H9 (cell line): ENCODE data around the gene HPCAL4. TPM values are rescaled to one million over a fixed set of nuclear protein-coding genes. Genes with fewer than 3 reads are reported as not detected.

Experiments
- DNase-seq: peaks from one replicate; pipeline ENCODE4 v3.0.0-alpha.2; 2017
- H2AFZ ChIP-seq: one replicate; pipeline ENCODE4 v1.6.1; 2013; ENCODE audit warnings: mild to moderate bottlenecking, low read length, control low read depth, moderate library complexity
- H2AK5ac ChIP-seq: 2 replicates; pipeline ENCODE4 v1.6.1; 2013; ENCODE audit warnings: low read length, control low read depth, mixed read lengths; ENCODE audit not compliant: insufficient read length
- H2BK120ac ChIP-seq: one replicate; pipeline ENCODE4 v1.6.1; 2013; ENCODE audit warnings: low read depth, mild to moderate bottlenecking, low read length, control low read depth, inconsistent platforms; ENCODE audit not compliant: poor library complexity, severe bottlenecking
- H2BK12ac ChIP-seq: 2 replicates; pipeline ENCODE4 v1.6.1; 2013; ENCODE audit warnings: low read length, control low read depth, mixed read lengths, low read depth; ENCODE audit not compliant: insufficient read length
- H2BK15ac ChIP-seq: 2 replicates; pipeline ENCODE4 v1.6.1; 2013; ENCODE audit warnings: low read depth, low read length, control low read depth
- H2BK20ac ChIP-seq: one replicate; pipeline ENCODE4 v1.6.1; 2013; ENCODE audit warnings: low read depth, mild to moderate bottlenecking, low read length, control low read depth, inconsistent platforms; ENCODE audit not compliant: poor library complexity, severe bottlenecking
- H2BK5ac ChIP-seq: 2 replicates; pipeline ENCODE4 v1.6.1; 2013; ENCODE audit warnings: low read length, control low read depth, mixed read lengths; ENCODE audit not compliant: insufficient read length
- H3K14ac ChIP-seq: 2 replicates; pipeline ENCODE4 v1.6.1; 2013; ENCODE audit warnings: low read length, control low read depth; ENCODE audit not compliant: insufficient read depth
- H3K18ac ChIP-seq: 2 replicates; pipeline ENCODE4 v1.6.1; 2013; ENCODE audit warnings: low read depth, mild to moderate bottlenecking, mixed read lengths, low read length, control low read depth; ENCODE audit not compliant: insufficient read length
- H3K23ac ChIP-seq: 2 replicates; pipeline ENCODE4 v1.6.1; 2013; ENCODE audit warnings: low read length, control low read depth, mixed read lengths, low read depth; ENCODE audit not compliant: insufficient read length
- H3K23me2 ChIP-seq: 2 replicates; pipeline ENCODE4 v1.6.1; 2013; ENCODE audit warnings: low read depth, mild to moderate bottlenecking, mixed read lengths, low read length, control low read depth; ENCODE audit not compliant: insufficient read length, poor library complexity, severe bottlenecking
- H3K27ac ChIP-seq: 2 replicates; pipeline ENCODE4 v1.5.1; 2013; ENCODE audit warnings: low read length, control low read depth, mixed read lengths, low read depth; ENCODE audit not compliant: insufficient read length
- H3K27me3 ChIP-seq: 2 replicates; pipeline ENCODE4 v1.6.1; 2013; ENCODE audit warnings: low read length, control low read depth, inconsistent platforms; ENCODE audit not compliant: insufficient read depth
- H3K4ac ChIP-seq: 2 replicates; pipeline ENCODE4 v1.6.1; 2013; ENCODE audit warnings: low read depth, mild to moderate bottlenecking, control low read depth, inconsistent platforms, low read length, moderate library complexity
- H3K4me1 ChIP-seq: 2 replicates; pipeline ENCODE4 v1.6.1; 2013; ENCODE audit warnings: low read length, control low read depth, inconsistent platforms; ENCODE audit not compliant: insufficient read depth
- H3K4me2 ChIP-seq: 2 replicates; pipeline ENCODE4 v1.6.1; 2013; ENCODE audit warnings: low read length, control low read depth, mixed read lengths; ENCODE audit not compliant: insufficient read length, insufficient read depth
- H3K56ac ChIP-seq: 2 replicates; pipeline ENCODE4 v1.6.1; 2013; ENCODE audit warnings: low read depth, mild to moderate bottlenecking, mixed read lengths, low read length, control low read depth; ENCODE audit not compliant: insufficient read length
- H3K79me1 ChIP-seq: 2 replicates; pipeline ENCODE4 v1.6.1; 2013; ENCODE audit warnings: low read depth, mild to moderate bottlenecking, moderate library complexity, low read length, control low read depth, inconsistent platforms; ENCODE audit not compliant: insufficient read depth, poor library complexity, severe bottlenecking
- H3K79me2 ChIP-seq: 2 replicates; pipeline ENCODE4 v1.6.1; 2013; ENCODE audit warnings: low read length, control low read depth, inconsistent platforms; ENCODE audit not compliant: insufficient read depth
- H3K9ac ChIP-seq: 2 replicates; pipeline ENCODE4 v1.6.1; 2013; ENCODE audit warnings: low read length, control low read depth, mixed read lengths; ENCODE audit not compliant: insufficient read length; ENCODE audit errors: extremely low read depth
- H3K9me3 ChIP-seq: one replicate; pipeline ENCODE4 v1.6.1; 2013; ENCODE audit warnings: low read depth, low read length, inconsistent platforms; ENCODE audit not compliant: control insufficient read depth
- H3T11ph ChIP-seq: one replicate; pipeline ENCODE4 v1.6.1; 2013; ENCODE audit warnings: mild to moderate bottlenecking, low read length, control low read depth, inconsistent platforms
- H4K20me1 ChIP-seq: one replicate; pipeline ENCODE4 v1.6.1; 2013; ENCODE audit not compliant: control insufficient read depth, insufficient read length, insufficient read depth
- H4K5ac ChIP-seq: 2 replicates; pipeline ENCODE4 v1.6.1; 2013; ENCODE audit warnings: low read depth, mild to moderate bottlenecking, mixed read lengths, low read length, control low read depth; ENCODE audit not compliant: insufficient read length
- H4K8ac ChIP-seq: replicated peaks from 2 replicates; pipeline ENCODE4 v1.6.1; 2013; ENCODE audit warnings: low read length, control low read depth, mixed read lengths, low read depth; ENCODE audit not compliant: insufficient read length
- H4K91ac ChIP-seq: 2 replicates; pipeline ENCODE4 v1.6.1; 2013; ENCODE audit warnings: low read depth, mild to moderate bottlenecking, moderate library complexity, mixed read lengths, low read length, control low read depth; ENCODE audit not compliant: insufficient read length
- H3K27ac Mint-ChIP-seq, 3 experiments: 2 replicates in 2 of 3; 3 replicates in 1 of 3; pipeline ENCODE4 v1.8.0; 2020 to 2021; ENCODE audit warnings: mixed read lengths in 3 of 3, mild to moderate bottlenecking in 1 of 3, moderate library complexity in 1 of 3
- H3K27me3 Mint-ChIP-seq: 2 replicates; pipeline ENCODE4 v1.8.0; 2021; ENCODE audit warnings: low read depth, mild to moderate bottlenecking, moderate library complexity, mixed read lengths
- H3K36me3 Mint-ChIP-seq, 3 experiments: 2 replicates in 2 of 3; 3 replicates in 1 of 3; pipeline ENCODE4 v1.8.0; 2020 to 2021; ENCODE audit warnings: low read depth in 3 of 3, mixed read lengths in 3 of 3; ENCODE audit not compliant: insufficient read depth in 1 of 3
- H3K4me1 Mint-ChIP-seq, 2 experiments: 2 replicates each; pipeline ENCODE4 v1.8.0; 2020; ENCODE audit warnings: mixed read lengths in 2 of 2
- H3K4me3 Mint-ChIP-seq, 2 experiments: 2 replicates in 1 of 2; 3 replicates in 1 of 2; pipeline ENCODE4 v1.8.0; 2020 to 2021; ENCODE audit warnings: mild to moderate bottlenecking in 2 of 2, mixed read lengths in 2 of 2, moderate library complexity in 1 of 2
- H3K9me3 Mint-ChIP-seq, 2 experiments: 2 replicates in 1 of 2; 3 replicates in 1 of 2; pipeline ENCODE4 v1.8.0; 2020; ENCODE audit warnings: mild to moderate bottlenecking in 2 of 2, mixed read lengths in 2 of 2, moderate library complexity in 1 of 2
- WGBS: extraction: QIAGEN DNeasy Blood & Tissue Kit; methylation state at CpG from one replicate; pipeline ENCODE4 v1.1.7; 2013; ENCODE audit warnings: missing lambda C conversion rate, low lambda C conversion rate, mixed read lengths; ENCODE audit not compliant: insufficient read length; ENCODE audit errors: extremely low coverage; 5-methylcytosine and 5-hydroxymethylcytosine counted together
- total RNA-seq: library from RNA; stranded (reverse); gene quantifications from 2 replicates; pipeline ENCODE4 v1.2.1, GENCODE V29; 2021
- TF ChIP-seq, protein P1 (sequence below): fragments of 200-600 bp; sonication (generic); conservative IDR thresholded peaks from 3 replicates; pipeline ENCODE4 v1.8.0; 2021; ENCODE audit warnings: antibody characterized with exemption, mild to moderate bottlenecking

The HPCAL4 gene
- total RNA-seq, 1 experiment from 2014 or later: 0.15 TPM

DNA sequence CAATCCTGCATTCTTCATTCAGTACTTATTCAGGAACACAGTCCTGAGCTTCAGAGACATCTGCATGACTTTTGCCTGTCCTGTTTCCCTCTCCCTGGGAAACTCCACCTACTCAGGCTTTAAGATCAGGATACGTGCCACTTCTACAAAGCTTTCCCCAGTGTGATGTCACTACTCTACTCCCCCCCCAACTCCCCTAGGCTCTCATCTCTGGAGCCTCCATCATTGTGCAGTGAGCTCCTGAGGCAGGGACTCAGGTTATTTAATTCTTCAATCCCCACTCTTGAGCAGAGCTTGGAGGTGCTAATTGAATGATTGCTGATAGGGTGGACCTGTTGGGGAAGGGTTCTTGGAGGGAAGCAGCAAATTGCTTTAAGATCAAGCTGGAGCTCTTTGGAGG is 20.5 kb downstream of the HPCAL4 start:
- no peak for DNase-seq
- Histone ChIP-seq H2BK120ac (no peak overlapping the region), H2BK5ac (no peak overlapping the region), H3K27me3 (peaks cover 76% of the 10 kb centered on the region), H3K23me2 (peaks cover 7% of the 10 kb centered on the region), H3K79me2 (no peaks in the 10 kb centered on the region), H3K4ac (no peak overlapping the region), H3K18ac (no peak overlapping the region), H3K23ac (no peak overlapping the region), H4K91ac (no peak overlapping the region), H2AFZ (no peak overlapping the region), H3K79me1 (no peaks in the 10 kb centered on the region), H3T11ph (no peak overlapping the region), H3K27ac (no peak overlapping the region), H3K14ac (no peak overlapping the region), H2AK5ac (no peak overlapping the region), H3K56ac (no peak overlapping the region), H4K20me1 (no peaks in the 10 kb centered on the region), H2BK20ac (no peak overlapping the region), H4K5ac (no peak overlapping the region), H4K8ac (no peak overlapping the region), H2BK12ac (no peak overlapping the region), H2BK15ac (no peak overlapping the region), H3K4me2 (peak overlapping the region; percentile 62), H3K9me3 (no peaks in the 10 kb centered on the region), H3K4me1 (no peaks in the 10 kb centered on the region), H3K9ac (no peak overlapping the region)
- TF ChIP-seq, protein P1, sequence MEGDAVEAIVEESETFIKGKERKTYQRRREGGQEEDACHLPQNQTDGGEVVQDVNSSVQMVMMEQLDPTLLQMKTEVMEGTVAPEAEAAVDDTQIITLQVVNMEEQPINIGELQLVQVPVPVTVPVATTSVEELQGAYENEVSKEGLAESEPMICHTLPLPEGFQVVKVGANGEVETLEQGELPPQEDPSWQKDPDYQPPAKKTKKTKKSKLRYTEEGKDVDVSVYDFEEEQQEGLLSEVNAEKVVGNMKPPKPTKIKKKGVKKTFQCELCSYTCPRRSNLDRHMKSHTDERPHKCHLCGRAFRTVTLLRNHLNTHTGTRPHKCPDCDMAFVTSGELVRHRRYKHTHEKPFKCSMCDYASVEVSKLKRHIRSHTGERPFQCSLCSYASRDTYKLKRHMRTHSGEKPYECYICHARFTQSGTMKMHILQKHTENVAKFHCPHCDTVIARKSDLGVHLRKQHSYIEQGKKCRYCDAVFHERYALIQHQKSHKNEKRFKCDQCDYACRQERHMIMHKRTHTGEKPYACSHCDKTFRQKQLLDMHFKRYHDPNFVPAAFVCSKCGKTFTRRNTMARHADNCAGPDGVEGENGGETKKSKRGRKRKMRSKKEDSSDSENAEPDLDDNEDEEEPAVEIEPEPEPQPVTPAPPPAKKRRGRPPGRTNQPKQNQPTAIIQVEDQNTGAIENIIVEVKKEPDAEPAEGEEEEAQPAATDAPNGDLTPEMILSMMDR: no peak
- H3K27ac Mint-ChIP-seq: no peak overlapping the region
- no peaks in the 10 kb centered on the region for H3K9me3 Mint-ChIP-seq
- no peaks in the 10 kb centered on the region; a peak in 1 of 7 replicates for H3K36me3 Mint-ChIP-seq
- peak overlapping the region in 1 of 2 experiments; percentile 71; a peak in 4 of 5 replicates for H3K4me3 Mint-ChIP-seq
- peaks cover 0 to 9% of the 10 kb centered on the region in 2 experiments; a peak in 2 of 4 replicates for H3K4me1 Mint-ChIP-seq
- WGBS: no CpG with 5 or more reads among the region's 1 CpG
- H3K27me3 Mint-ChIP-seq: peaks cover 99% of the 10 kb centered on the region
